GM12801 (cell line): ENCODE measurements around the gene ROBO2.

Experiments used
- TF ChIP-seq, protein P1 (sequence below): IDR thresholded peaks from one replicate; pipeline ENCODE4 v1.5.1; 2011; ENCODE audit warnings: control low read depth; ENCODE audit not compliant: insufficient read length; ENCODE audit errors: extremely low read depth

The ROBO2 gene

DNA sequence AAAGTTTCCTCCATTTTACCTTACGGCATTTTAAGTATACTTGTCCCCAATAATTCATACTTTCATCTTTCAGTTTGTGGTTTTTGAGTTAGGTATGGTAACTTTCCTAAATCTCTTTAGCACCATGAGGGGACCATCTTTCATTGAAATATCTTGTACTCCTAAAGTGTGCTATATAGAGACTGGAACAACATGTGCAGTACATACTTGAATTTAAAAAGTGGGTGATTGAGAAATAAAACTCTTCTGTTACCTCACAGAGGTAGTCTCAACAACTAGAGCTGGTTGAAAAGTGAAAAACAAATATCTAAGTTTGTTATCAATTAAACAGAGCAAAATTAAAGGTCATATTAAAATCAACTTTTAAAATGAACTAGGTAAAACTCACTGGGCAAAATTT is 423.1 kb downstream of the ROBO2 start:
- TF ChIP-seq, protein P1, sequence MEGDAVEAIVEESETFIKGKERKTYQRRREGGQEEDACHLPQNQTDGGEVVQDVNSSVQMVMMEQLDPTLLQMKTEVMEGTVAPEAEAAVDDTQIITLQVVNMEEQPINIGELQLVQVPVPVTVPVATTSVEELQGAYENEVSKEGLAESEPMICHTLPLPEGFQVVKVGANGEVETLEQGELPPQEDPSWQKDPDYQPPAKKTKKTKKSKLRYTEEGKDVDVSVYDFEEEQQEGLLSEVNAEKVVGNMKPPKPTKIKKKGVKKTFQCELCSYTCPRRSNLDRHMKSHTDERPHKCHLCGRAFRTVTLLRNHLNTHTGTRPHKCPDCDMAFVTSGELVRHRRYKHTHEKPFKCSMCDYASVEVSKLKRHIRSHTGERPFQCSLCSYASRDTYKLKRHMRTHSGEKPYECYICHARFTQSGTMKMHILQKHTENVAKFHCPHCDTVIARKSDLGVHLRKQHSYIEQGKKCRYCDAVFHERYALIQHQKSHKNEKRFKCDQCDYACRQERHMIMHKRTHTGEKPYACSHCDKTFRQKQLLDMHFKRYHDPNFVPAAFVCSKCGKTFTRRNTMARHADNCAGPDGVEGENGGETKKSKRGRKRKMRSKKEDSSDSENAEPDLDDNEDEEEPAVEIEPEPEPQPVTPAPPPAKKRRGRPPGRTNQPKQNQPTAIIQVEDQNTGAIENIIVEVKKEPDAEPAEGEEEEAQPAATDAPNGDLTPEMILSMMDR = no peak

DNA sequence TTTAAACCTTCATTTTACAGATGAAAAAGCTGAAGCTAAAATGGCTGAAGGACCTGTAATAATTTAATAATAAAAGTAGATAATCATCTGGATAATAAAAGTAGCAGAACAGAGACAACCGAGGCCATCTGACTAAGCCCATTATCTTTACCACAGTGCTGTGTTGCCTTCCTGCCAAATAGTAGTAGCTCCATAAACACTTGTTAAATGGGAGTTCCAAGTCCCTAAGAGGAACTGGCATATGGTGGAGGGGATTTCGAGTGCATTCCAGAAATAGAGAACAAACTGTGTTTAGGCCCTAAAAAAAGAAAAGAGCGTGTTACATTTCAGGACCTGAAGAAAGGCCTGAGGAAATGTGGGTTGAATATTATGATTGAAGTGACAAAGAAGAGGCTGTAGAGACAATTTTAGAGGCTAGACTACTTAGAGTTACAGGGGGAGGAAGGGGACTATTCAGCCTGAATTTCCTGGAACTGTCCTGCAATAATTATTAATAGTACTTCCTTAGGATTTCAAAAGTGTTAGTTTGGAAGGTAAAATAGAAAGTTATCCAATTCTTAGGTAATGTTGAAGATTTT is 424.3 kb downstream of the ROBO2 start:
- TF ChIP-seq, protein P1 = no peak

DNA sequence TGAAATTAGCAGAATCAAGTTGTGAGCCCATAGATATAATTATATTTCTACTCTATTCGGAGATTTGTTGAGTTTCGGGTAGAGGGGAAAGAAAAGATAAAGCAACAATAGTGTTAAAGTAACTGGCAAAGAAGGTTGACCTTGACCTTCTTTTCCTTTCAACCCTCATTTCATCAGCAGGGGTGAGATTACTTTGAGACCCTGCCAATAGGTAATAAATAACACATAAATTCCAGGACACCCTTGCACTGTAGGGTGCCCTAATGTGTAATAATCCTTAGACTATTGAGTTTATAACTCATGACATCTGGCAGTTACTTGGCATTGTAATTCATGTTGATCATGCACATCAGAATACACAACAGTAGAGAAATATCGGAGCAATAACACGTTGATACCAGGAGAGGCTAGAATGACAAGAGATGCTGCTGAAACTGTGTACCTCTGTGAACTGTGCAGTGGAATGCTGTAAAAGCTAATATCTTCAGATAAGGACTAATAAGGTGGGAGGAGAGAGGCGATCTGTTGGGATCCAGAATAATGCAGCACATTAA is 426.7 kb downstream of the ROBO2 start:
- TF ChIP-seq, protein P1 = no peak

DNA sequence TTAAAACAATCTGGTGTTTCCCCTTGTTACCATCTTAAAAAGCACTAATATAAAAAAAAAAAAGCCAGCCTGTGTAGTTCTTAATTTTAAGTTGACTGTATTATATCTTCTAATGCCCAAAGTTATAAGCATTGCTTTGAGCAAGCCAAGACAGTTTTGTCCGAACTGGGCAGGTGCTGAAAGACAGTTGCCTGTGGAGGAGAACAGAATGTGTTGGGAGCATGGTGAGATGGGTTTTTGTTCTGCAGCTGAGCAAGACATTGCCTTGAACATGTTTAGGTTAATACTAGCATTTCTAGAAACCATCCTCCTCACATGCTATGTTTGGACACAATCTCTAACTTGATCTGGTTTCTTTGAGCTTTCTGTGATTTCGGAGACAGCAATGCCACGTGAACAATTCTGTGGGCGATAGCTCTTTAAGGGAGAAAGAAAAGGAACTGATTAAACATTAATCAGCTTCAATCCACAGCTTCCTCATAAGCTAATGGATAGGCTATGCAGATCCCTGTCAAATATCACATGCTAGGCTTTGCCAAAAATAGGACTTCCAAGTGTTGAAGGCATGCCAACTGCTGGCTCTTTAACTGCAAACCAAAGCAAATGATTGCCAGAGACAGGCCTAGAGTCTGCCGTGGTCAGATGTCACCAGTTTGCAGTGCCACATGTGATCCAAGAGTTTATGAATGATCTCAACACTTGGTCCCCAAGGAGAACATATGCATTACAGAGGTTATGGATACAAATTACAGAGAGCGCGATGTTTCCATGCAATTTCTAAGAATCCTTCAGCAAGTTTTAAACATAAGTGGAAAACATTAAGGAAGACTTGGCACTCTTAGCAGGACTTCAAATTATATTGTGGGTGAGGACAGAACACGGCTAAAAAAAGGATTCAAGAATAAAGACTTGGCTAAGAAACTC is 428.1 kb downstream of the ROBO2 start:
- TF ChIP-seq, protein P1 = no peak

DNA sequence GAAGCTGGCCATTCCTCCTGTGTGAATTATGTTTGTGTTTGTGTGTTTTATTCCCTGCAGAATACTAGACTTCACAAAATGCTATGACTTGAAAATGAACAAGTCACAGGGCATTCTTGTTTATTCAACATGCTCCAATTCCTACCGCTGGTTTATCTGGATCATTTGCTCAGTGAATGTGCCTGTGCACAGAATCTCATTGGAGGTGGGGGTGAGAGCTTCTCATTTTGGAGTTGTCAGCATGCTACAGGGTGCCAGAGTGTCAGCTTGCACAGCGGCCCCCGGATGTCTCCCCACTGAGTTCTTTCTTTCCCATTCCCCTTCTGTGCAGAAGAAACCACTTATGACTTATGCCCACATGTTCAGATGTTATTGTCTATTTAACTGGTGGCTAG is 428.7 kb downstream of the ROBO2 start:
- TF ChIP-seq, protein P1 = no peak

DNA sequence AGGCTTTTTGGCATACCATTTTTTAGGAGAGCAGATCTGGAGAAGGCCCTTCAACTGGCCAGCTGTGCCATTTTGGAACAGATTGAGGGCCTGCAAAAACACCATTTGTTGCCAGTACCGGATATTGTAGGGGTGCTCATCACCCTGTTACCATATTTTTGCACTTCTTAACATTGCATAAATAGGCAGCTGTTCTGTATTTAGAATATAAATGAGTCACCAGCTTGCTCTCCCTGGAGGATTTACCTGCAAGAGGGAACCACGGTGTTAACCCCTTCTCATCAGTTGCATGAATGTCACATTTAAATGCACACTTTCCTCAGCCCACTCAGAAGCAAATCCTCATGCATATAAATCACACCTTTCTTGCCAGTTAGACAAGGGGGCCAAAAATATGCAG is 435.6 kb downstream of the ROBO2 start:
- TF ChIP-seq, protein P1 = no peak

DNA sequence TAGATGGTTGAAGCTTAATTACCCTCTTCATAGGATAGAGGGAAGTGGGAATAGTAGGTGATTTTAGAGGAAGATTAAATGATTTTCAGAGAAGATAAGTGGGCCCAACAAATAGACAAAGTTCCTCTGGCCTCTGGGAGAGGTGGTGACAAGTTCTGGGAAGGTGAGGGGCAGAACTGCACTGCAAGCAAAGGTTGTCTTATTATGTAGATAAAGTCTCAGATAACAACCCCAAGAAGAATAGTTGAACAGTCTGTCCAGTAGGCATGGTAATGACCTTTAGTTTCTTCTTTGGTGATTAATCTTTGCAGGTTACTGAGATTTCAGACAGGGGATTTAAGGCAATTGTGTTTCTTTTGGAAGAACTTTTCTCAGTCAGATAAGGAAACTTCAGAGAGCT is 439.1 kb downstream of the ROBO2 start:
- TF ChIP-seq, protein P1 = no peak
